HG02981 (cell line): ENCODE data around the gene IL2RG.

ENCODE experiments used
- ATAC-seq: cut with Tn5 transposase; IDR thresholded peaks from one replicate; pipeline ENCODE4 v1.9.1; 2021; ENCODE audit warnings: mild to moderate bottlenecking, moderate library complexity; ENCODE audit not compliant: unreplicated experiment

IL2RG gene

GRCh38 chrX:71081330-71082123 lies 29.9 kb downstream of the IL2RG start:
- no peak for ATAC-seq

GRCh38 chrX:71070531-71070930 lies 40.8 kb downstream of the IL2RG start:
- no peak for ATAC-seq

DNA sequence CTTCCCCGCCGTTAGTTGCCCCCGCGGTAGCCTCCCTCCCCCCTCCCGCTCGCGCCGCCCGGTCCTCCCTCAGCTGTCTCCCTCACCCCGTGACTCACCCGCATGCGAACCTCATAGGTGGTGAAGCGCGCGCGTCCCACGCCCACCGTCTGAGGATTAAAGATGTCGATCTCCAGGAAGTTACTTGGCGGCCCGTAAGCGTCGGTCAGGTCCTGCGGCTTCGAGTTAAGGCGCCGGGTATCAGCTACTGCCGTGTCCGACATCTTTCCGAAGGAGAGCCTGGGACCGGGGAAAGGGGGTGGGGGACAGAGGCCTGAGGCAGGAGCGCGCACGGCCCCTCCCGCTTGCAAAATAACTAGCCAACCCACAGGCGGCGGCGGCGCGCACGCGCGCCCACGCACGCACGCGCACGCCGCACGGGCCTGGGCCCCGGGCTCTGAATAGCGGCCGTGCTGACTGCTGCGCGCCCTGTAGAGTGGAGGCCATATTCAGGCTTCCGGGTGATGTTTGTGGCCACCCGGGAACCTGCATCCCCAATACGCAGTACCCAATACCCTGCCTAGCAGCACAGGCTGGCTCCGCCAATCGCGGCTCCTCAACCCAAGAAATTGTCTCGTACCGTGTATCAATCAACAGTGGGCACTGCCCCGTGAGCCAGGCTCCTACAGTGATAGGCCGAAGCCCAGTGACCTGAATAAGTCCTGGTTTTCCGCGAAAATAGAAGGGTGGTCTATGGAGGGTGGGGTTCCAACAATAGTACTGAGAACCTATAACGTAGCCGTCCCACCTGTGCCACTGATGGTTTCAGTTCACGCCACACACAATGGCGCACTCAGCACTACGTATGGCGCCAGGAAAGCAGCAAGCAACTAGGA lies 43.1 kb downstream of the IL2RG start, which contains the start of gene SNX12:
Gene SNX12 (minus strand): TSS at position 291 of the 875 bp plus-strand sequence. CDS start 28 bp downstream, at position 263.
- peak; percentile 95 for ATAC-seq

GRCh38 chrX:71067712-71068043 lies 43.7 kb downstream of the IL2RG start:
- ATAC-seq: no peak

GRCh38 chrX:71067089-71067488 lies 44.3 kb downstream of the IL2RG start:
- ATAC-seq: no peak

GRCh38 chrX:71060127-71060526 lies 51.2 kb downstream of the IL2RG start:
- no peak for ATAC-seq

GRCh38 chrX:71057848-71058530 lies 53.4 kb downstream of the IL2RG start:
- ATAC-seq: no peak
